Astrocyte (in vitro differentiated cells and primary cell): ENCODE data around the gene SSH2. TPM values are rescaled to one million over a fixed set of nuclear protein-coding genes. Genes with fewer than 3 reads are reported as not detected.

Experiments used
- DNase-seq: peaks from one replicate; pipeline ENCODE4 v3.0.0-alpha.2; 2010; ENCODE audit warnings: low read depth
- FAIRE-seq: peaks from 2 replicates; lab custom pipeline; 2011; peaks lifted over from hg19 to GRCh38; lab: Jason Lieb, UNC
- H2AFZ ChIP-seq: 2 replicates; pipeline ENCODE4 v1.6.0; 2012; ENCODE audit warnings: low read depth, low read length, inconsistent platforms
- H3K27ac ChIP-seq: 2 replicates; pipeline ENCODE4 v1.5.1; 2011; ENCODE audit warnings: low read depth, low read length, inconsistent platforms
- H3K27me3 ChIP-seq: 2 replicates; pipeline ENCODE4 v1.6.0; 2011; ENCODE audit warnings: low read length, inconsistent platforms; ENCODE audit not compliant: insufficient read depth
- H3K36me3 ChIP-seq: 2 replicates; pipeline ENCODE4 v1.5.1; 2011; ENCODE audit warnings: low read length, inconsistent platforms; ENCODE audit not compliant: insufficient read depth
- H3K4me1 ChIP-seq: 2 replicates; pipeline ENCODE4 v1.5.1; 2011; ENCODE audit warnings: low read length, inconsistent platforms; ENCODE audit not compliant: insufficient read depth
- H3K4me2 ChIP-seq: 2 replicates; pipeline ENCODE4 v1.6.0; 2012; ENCODE audit warnings: low read length, inconsistent platforms
- H3K4me3 ChIP-seq: 2 replicates; pipeline ENCODE4 v1.5.1; 2011; ENCODE audit warnings: low read depth, mild to moderate bottlenecking, low read length, inconsistent platforms; ENCODE audit not compliant: insufficient read depth
- H3K79me2 ChIP-seq: 2 replicates; pipeline ENCODE4 v1.6.0; 2012; ENCODE audit warnings: mild to moderate bottlenecking, low read length, inconsistent platforms; ENCODE audit not compliant: insufficient read depth
- H3K9ac ChIP-seq: 2 replicates; pipeline ENCODE4 v1.6.0; 2012; ENCODE audit warnings: mild to moderate bottlenecking, low read length, inconsistent platforms
- H3K9me3 ChIP-seq: 2 replicates; pipeline ENCODE4 v1.5.1; 2012; ENCODE audit warnings: low read depth, mild to moderate bottlenecking, low read length, inconsistent platforms; ENCODE audit not compliant: insufficient read depth
- H4K20me1 ChIP-seq: 2 replicates; pipeline ENCODE4 v1.6.0; 2012; ENCODE audit warnings: low read length, inconsistent platforms; ENCODE audit not compliant: insufficient read depth
- H3K27ac Mint-ChIP-seq: one replicate; pipeline ENCODE4 v1.8.0; 2021; ENCODE audit warnings: mild to moderate bottlenecking, mixed read lengths; ENCODE audit not compliant: unreplicated experiment
- H3K27me3 Mint-ChIP-seq: one replicate; pipeline ENCODE4 v1.8.0; 2021; ENCODE audit warnings: low read depth, mixed read lengths; ENCODE audit not compliant: unreplicated experiment
- H3K36me3 Mint-ChIP-seq: one replicate; pipeline ENCODE4 v1.8.0; 2021; ENCODE audit warnings: low read depth, mixed read lengths; ENCODE audit not compliant: unreplicated experiment
- H3K4me1 Mint-ChIP-seq: one replicate; pipeline ENCODE4 v1.8.0; 2021; ENCODE audit warnings: low read depth, mixed read lengths; ENCODE audit not compliant: unreplicated experiment
- H3K4me3 Mint-ChIP-seq: one replicate; pipeline ENCODE4 v1.8.0; 2021; ENCODE audit warnings: mild to moderate bottlenecking, moderate library complexity, mixed read lengths; ENCODE audit not compliant: unreplicated experiment
- H3K9me3 Mint-ChIP-seq: one replicate; pipeline ENCODE4 v1.8.0; 2021; ENCODE audit warnings: mild to moderate bottlenecking, mixed read lengths; ENCODE audit not compliant: unreplicated experiment
- CTCF ChIP-seq: IDR thresholded peaks from 2 replicates; pipeline ENCODE4 v1.5.1; 2011; ENCODE audit warnings: low read depth, mild to moderate bottlenecking, inconsistent platforms, low read length, moderate library complexity; ENCODE audit not compliant: insufficient read depth
- EZH2 ChIP-seq: IDR thresholded peaks from 2 replicates; pipeline ENCODE4 v1.6.1; 2012; ENCODE audit warnings: mild to moderate bottlenecking, low read length, inconsistent platforms; ENCODE audit not compliant: insufficient read depth
- total RNA-seq: library from RNA; stranded (reverse); gene quantifications from 2 replicates; pipeline ENCODE4 v1.2.1, GENCODE V29; 2021

SSH2 gene
- total RNA-seq, 1 donor from 2014 or later = 31.1 TPM

GRCh38 chr17:29694918-29695563 is 235.0 kb downstream of the SSH2 start:
- H3K4me3 Mint-ChIP-seq = no peak overlapping the region
- H3K36me3 Mint-ChIP-seq = peaks cover 2% of the 10 kb centered on the region
- H3K27me3 Mint-ChIP-seq = no peaks in the 10 kb centered on the region
- Histone ChIP-seq H2AFZ (no peak overlapping the region), H3K79me2 (no peaks in the 10 kb centered on the region), H3K9ac (no peak overlapping the region), H3K4me1 (no peaks in the 10 kb centered on the region), H3K4me2 (no peak overlapping the region), H4K20me1 (no peaks in the 10 kb centered on the region), H3K4me3 (no peak overlapping the region), H3K9me3 (no peaks in the 10 kb centered on the region), H3K27ac (no peak overlapping the region), H3K36me3 (peaks cover 2% of the 10 kb centered on the region), H3K27me3 (no peaks in the 10 kb centered on the region)
- FAIRE-seq (no peak), DNase-seq (no peak)
- no peaks in the 10 kb centered on the region for H3K4me1 Mint-ChIP-seq
- no peak overlapping the region for H3K27ac Mint-ChIP-seq
- no peaks in the 10 kb centered on the region for H3K9me3 Mint-ChIP-seq
- TF ChIP-seq EZH2 (no peak), CTCF (no peak)

GRCh38 chr17:29693751-29694150 is 236.3 kb downstream of the SSH2 start:
- H3K4me2 ChIP-seq = no peak overlapping the region
- H3K9ac ChIP-seq = no peak overlapping the region
- Mint-ChIP-seq H3K9me3 (no peaks in the 10 kb centered on the region), H3K27ac (no peak overlapping the region), H3K27me3 (no peaks in the 10 kb centered on the region), H3K4me1 (no peaks in the 10 kb centered on the region), H3K4me3 (no peak overlapping the region), H3K36me3 (peaks cover 2% of the 10 kb centered on the region)
- peaks cover 2% of the 10 kb centered on the region for H3K36me3 ChIP-seq
- no peak overlapping the region for H2AFZ ChIP-seq
- no peaks in the 10 kb centered on the region for H3K4me1 ChIP-seq
- DNase-seq (no peak), FAIRE-seq (no peak)
- no peak overlapping the region for H3K4me3 ChIP-seq
- no peaks in the 10 kb centered on the region for H3K27me3 ChIP-seq
- H4K20me1 ChIP-seq = no peaks in the 10 kb centered on the region
- no peaks in the 10 kb centered on the region for H3K79me2 ChIP-seq
- TF ChIP-seq CTCF = no peak
- no peak for TF ChIP-seq EZH2
- no peak overlapping the region for H3K27ac ChIP-seq
- H3K9me3 ChIP-seq = no peaks in the 10 kb centered on the region

GRCh38 chr17:29687596-29687995 is 242.4 kb downstream of the SSH2 start:
- Histone ChIP-seq H3K36me3 (no peaks in the 10 kb centered on the region), H4K20me1 (no peaks in the 10 kb centered on the region), H2AFZ (no peak overlapping the region), H3K4me1 (no peaks in the 10 kb centered on the region), H3K4me2 (no peak overlapping the region), H3K9me3 (no peaks in the 10 kb centered on the region), H3K27me3 (no peaks in the 10 kb centered on the region), H3K79me2 (no peaks in the 10 kb centered on the region), H3K27ac (no peak overlapping the region), H3K9ac (no peak overlapping the region), H3K4me3 (no peak overlapping the region)
- H3K27me3 Mint-ChIP-seq = no peaks in the 10 kb centered on the region
- DNase-seq = no peak
- no peak overlapping the region for H3K4me3 Mint-ChIP-seq
- no peaks in the 10 kb centered on the region for H3K9me3 Mint-ChIP-seq
- H3K4me1 Mint-ChIP-seq = peaks cover 4% of the 10 kb centered on the region
- FAIRE-seq = no peak
- TF ChIP-seq CTCF (no peak), EZH2 (no peak)
- H3K36me3 Mint-ChIP-seq = peaks cover 8% of the 10 kb centered on the region
- no peak overlapping the region for H3K27ac Mint-ChIP-seq
